Astrocyte (in vitro differentiated cells and primary cell): ENCODE measurements around the gene FAM81A. TPM values are rescaled to one million over a fixed set of nuclear protein-coding genes. Genes with fewer than 3 reads are reported as not detected.

Experiments
- DNase-seq: peaks from one replicate; pipeline ENCODE4 v3.0.0-alpha.2; 2010; ENCODE audit warnings: low read depth
- FAIRE-seq: peaks from 2 replicates; lab custom pipeline; 2011; peaks lifted over from hg19 to GRCh38; lab: Jason Lieb, UNC
- H2AFZ ChIP-seq: 2 replicates; pipeline ENCODE4 v1.6.0; 2012; ENCODE audit warnings: low read depth, low read length, inconsistent platforms
- H3K27ac ChIP-seq: 2 replicates; pipeline ENCODE4 v1.5.1; 2011; ENCODE audit warnings: low read depth, low read length, inconsistent platforms
- H3K27me3 ChIP-seq: 2 replicates; pipeline ENCODE4 v1.6.0; 2011; ENCODE audit warnings: low read length, inconsistent platforms; ENCODE audit not compliant: insufficient read depth
- H3K36me3 ChIP-seq: 2 replicates; pipeline ENCODE4 v1.5.1; 2011; ENCODE audit warnings: low read length, inconsistent platforms; ENCODE audit not compliant: insufficient read depth
- H3K4me1 ChIP-seq: 2 replicates; pipeline ENCODE4 v1.5.1; 2011; ENCODE audit warnings: low read length, inconsistent platforms; ENCODE audit not compliant: insufficient read depth
- H3K4me2 ChIP-seq: 2 replicates; pipeline ENCODE4 v1.6.0; 2012; ENCODE audit warnings: low read length, inconsistent platforms
- H3K4me3 ChIP-seq: 2 replicates; pipeline ENCODE4 v1.5.1; 2011; ENCODE audit warnings: low read depth, mild to moderate bottlenecking, low read length, inconsistent platforms; ENCODE audit not compliant: insufficient read depth
- H3K79me2 ChIP-seq: 2 replicates; pipeline ENCODE4 v1.6.0; 2012; ENCODE audit warnings: mild to moderate bottlenecking, low read length, inconsistent platforms; ENCODE audit not compliant: insufficient read depth
- H3K9ac ChIP-seq: 2 replicates; pipeline ENCODE4 v1.6.0; 2012; ENCODE audit warnings: mild to moderate bottlenecking, low read length, inconsistent platforms
- H3K9me3 ChIP-seq: 2 replicates; pipeline ENCODE4 v1.5.1; 2012; ENCODE audit warnings: low read depth, mild to moderate bottlenecking, low read length, inconsistent platforms; ENCODE audit not compliant: insufficient read depth
- H4K20me1 ChIP-seq: 2 replicates; pipeline ENCODE4 v1.6.0; 2012; ENCODE audit warnings: low read length, inconsistent platforms; ENCODE audit not compliant: insufficient read depth
- H3K27ac Mint-ChIP-seq: one replicate; pipeline ENCODE4 v1.8.0; 2021; ENCODE audit warnings: mild to moderate bottlenecking, mixed read lengths; ENCODE audit not compliant: unreplicated experiment
- H3K27me3 Mint-ChIP-seq: one replicate; pipeline ENCODE4 v1.8.0; 2021; ENCODE audit warnings: low read depth, mixed read lengths; ENCODE audit not compliant: unreplicated experiment
- H3K36me3 Mint-ChIP-seq: one replicate; pipeline ENCODE4 v1.8.0; 2021; ENCODE audit warnings: low read depth, mixed read lengths; ENCODE audit not compliant: unreplicated experiment
- H3K4me1 Mint-ChIP-seq: one replicate; pipeline ENCODE4 v1.8.0; 2021; ENCODE audit warnings: low read depth, mixed read lengths; ENCODE audit not compliant: unreplicated experiment
- H3K4me3 Mint-ChIP-seq: one replicate; pipeline ENCODE4 v1.8.0; 2021; ENCODE audit warnings: mild to moderate bottlenecking, moderate library complexity, mixed read lengths; ENCODE audit not compliant: unreplicated experiment
- H3K9me3 Mint-ChIP-seq: one replicate; pipeline ENCODE4 v1.8.0; 2021; ENCODE audit warnings: mild to moderate bottlenecking, mixed read lengths; ENCODE audit not compliant: unreplicated experiment
- CTCF ChIP-seq: IDR thresholded peaks from 2 replicates; pipeline ENCODE4 v1.5.1; 2011; ENCODE audit warnings: low read depth, mild to moderate bottlenecking, inconsistent platforms, low read length, moderate library complexity; ENCODE audit not compliant: insufficient read depth
- EZH2 ChIP-seq: IDR thresholded peaks from 2 replicates; pipeline ENCODE4 v1.6.1; 2012; ENCODE audit warnings: mild to moderate bottlenecking, low read length, inconsistent platforms; ENCODE audit not compliant: insufficient read depth
- total RNA-seq: library from RNA; stranded (reverse); gene quantifications from 2 replicates; pipeline ENCODE4 v1.2.1, GENCODE V29; 2021

FAM81A gene
- total RNA-seq, 1 donor from 2014 or later = 0.73 TPM

GRCh38 chr15:59548501-59549226 is 110.7 kb downstream of the FAM81A start:
- Histone ChIP-seq H4K20me1 (no peaks in the 10 kb centered on the region), H3K79me2 (no peaks in the 10 kb centered on the region), H3K27ac (no peak overlapping the region), H3K36me3 (no peaks in the 10 kb centered on the region), H3K9me3 (no peaks in the 10 kb centered on the region), H3K4me2 (no peak overlapping the region), H3K27me3 (peaks cover 2% of the 10 kb centered on the region), H3K9ac (no peak overlapping the region), H3K4me3 (no peak overlapping the region), H2AFZ (no peak overlapping the region), H3K4me1 (no peaks in the 10 kb centered on the region)
- Mint-ChIP-seq H3K36me3 (no peaks in the 10 kb centered on the region), H3K27me3 (peaks cover 15% of the 10 kb centered on the region), H3K27ac (no peak overlapping the region), H3K4me1 (peaks cover under 1% of the 10 kb centered on the region), H3K9me3 (peaks cover 4% of the 10 kb centered on the region), H3K4me3 (no peak overlapping the region)
- TF ChIP-seq EZH2 (no peak), CTCF (no peak)
- FAIRE-seq (no peak), DNase-seq (no peak)

- no peak for TF ChIP-seq CTCF
- no peak for TF ChIP-seq EZH2
- no peaks in the 10 kb centered on the region for H3K9me3 ChIP-seq
- no peak overlapping the region for H3K9ac ChIP-seq
- peaks cover 3% of the 10 kb centered on the region for H3K4me1 ChIP-seq
- no peak overlapping the region for H3K4me2 ChIP-seq
- no peak overlapping the region for H3K4me3 ChIP-seq
- no peaks in the 10 kb centered on the region for H3K79me2 ChIP-seq
- DNase-seq (no peak), FAIRE-seq (no peak)
- no peak overlapping the region for H2AFZ ChIP-seq
- Mint-ChIP-seq H3K27ac (peak overlapping the region; percentile 9), H3K36me3 (no peaks in the 10 kb centered on the region), H3K4me3 (no peak overlapping the region), H3K4me1 (peaks cover 6% of the 10 kb centered on the region), H3K27me3 (peaks cover 11% of the 10 kb centered on the region), H3K9me3 (peaks cover 4% of the 10 kb centered on the region)
- H3K27me3 ChIP-seq = peaks cover 2% of the 10 kb centered on the region
- H3K27ac ChIP-seq = no peak overlapping the region
- no peaks in the 10 kb centered on the region for H4K20me1 ChIP-seq
- no peaks in the 10 kb centered on the region for H3K36me3 ChIP-seq
These were observed 111.6 kb downstream of the FAM81A start for GRCh38 chr15:59549301-59550185.
